ENCODE measurements around the gene SLC18A2.

The SLC18A2 gene

DNA sequence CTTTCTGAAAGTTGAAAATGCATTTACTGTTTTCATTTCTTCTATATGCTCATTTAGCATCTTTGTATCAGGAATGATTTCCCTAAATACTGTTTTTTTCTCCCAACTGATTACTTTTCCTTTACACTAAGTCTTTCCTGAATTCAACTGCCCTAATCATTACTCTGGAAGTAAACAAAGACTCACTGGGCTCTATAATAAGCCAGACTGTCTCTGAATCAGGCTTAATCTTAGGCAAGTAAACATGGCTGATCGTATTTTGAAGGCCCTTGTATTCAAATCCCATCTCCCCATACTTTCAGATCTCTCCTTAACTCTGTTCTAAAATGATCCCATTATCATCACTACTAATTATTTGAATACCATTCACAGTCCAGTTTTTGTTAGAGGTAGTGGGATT is 72.7 kb downstream of the SLC18A2 start:
- no peak for DNase-seq (ENCODE audit: low read depth)

DNA sequence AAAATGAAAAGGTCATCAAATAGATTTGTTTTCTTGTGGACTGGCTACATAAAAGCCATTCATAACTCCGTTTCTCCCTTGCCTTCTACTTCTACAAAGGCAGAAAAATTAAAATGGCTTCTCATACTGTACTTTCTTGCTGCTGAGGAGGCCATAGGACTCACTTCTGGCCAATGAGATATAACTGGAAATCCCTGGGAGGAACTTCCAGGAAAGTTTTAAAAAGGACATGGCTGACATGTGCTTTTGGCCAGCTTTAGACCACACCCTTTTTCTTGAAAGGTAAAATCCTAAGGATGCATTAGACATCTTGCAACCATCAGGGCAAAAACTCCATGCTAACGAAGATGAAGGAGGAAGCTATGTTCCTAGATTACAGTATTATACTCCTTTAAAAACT is 75.8 kb downstream of the SLC18A2 start:
- no peak for DNase-seq (ENCODE audit: low read depth)

DNA sequence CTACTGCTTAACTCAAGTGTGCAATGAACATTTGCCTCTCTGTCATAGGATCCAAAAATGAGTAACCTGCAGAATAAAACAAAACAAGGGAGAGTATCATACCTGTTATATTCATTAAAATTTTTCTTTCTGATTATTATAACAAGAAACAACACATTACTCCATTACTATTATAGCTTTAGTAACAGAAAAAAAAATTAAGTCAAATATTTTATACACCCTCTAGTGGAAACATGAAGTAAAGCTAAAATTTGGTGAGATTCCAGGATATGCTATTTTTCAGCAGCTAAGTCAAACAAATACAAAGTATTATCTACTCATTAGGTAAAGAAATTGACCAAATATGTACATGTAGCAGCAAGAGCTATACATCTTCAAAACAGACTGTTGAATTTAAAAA is 78.0 kb downstream of the SLC18A2 start:
- no peak for DNase-seq (ENCODE audit: low read depth)

DNA sequence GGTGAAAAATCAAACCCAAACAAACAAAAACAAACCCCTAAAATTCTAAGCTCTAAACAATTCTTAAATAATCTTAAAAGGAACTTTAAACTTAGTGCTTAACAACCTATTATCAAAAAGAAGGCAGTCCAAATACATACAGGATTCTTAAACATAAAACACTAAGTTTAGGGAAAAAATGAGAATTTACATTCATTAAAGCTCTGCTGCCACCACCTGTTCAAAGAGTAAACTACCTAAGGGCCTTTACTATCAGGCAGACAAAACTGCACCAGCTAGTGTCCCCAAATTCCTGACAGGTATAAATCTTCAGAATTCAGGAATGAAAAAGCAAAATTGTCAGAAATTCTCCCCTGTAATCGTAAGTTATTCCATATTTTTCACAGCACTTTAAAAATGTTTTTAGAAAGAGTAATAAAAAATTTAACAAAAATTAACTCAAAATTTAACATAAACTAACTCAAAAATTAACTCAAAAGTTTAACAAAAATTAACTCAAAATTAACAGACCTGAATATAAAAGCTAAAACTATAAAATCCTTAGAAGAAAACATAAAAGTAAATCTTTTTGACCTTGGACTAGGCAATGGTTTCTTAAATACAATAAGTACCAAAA is 79.2 kb downstream of the SLC18A2 start:
- DNase-seq (ENCODE audit: low read depth), result no peak

DNA sequence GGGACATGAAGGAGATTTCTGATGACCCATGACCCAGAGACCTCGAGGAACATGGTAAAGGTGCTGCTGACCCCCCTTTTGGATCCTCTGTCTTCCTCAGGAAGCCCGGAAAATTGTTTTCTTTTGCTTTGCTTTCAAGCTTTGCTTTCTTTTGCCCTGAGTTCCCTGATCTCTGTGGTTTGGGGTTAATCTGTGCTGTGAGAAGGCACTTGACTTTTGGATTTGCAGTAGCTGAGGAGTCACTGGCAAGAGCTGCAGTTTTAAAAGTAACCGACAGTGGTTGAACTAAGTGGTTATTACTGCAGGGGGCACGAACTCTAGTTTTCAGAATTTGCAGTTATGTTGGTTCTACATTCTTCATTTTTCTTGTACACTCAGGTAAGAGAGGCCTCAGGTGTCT is 81.3 kb downstream of the SLC18A2 start:
- no peak for DNase-seq (ENCODE audit: low read depth)

DNA sequence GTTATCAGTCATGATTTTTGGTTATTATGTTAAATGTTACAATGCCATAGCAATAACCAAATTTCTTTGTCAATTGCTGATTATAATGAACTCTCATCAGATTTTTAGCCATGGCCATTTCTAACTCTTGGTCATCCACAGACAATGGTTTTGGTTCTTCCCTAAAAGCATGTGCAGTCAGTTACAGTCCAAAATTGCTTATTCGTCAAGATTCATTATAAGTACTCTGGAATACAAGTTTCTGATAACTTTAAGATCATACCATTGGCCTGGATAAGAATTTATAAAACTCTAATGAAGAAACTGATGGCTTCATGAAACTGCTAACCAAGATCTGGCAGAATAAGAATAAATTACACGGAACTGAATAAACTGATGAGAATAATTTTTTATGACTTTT is 83.5 kb downstream of the SLC18A2 start:
- no peak for DNase-seq (ENCODE audit: low read depth)

DNA sequence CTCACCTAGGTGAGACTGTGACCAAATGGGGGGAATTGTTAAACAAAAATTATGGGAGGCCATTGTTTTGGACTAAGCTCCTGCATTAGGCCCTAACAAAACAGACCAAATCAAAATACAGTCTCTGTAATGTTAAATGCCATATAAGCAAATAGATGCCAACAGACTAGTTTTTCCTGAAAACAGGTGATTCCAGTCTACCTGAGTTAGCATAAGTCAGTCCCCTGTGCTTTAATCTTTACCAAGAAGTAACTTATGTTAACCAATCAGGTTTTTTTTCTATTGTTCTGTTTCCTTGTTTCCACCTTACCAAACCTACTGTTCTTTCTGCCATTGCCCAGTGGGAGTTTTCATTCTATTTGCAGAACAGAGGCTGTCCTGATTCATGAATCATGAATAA is 86.3 kb downstream of the SLC18A2 start:
- DNase-seq (ENCODE audit: low read depth), result no peak

Data from stimulated activated CD8-positive, alpha-beta memory T cell treated with anti-CD3 and anti-CD28 coated beads, Interleukin-12 subunit alpha, Interleukin-12 subunit beta, amount 100 ng/mL, for 1 hour (primary cell).